ENCODE data around the gene IGSF9.

DNA sequence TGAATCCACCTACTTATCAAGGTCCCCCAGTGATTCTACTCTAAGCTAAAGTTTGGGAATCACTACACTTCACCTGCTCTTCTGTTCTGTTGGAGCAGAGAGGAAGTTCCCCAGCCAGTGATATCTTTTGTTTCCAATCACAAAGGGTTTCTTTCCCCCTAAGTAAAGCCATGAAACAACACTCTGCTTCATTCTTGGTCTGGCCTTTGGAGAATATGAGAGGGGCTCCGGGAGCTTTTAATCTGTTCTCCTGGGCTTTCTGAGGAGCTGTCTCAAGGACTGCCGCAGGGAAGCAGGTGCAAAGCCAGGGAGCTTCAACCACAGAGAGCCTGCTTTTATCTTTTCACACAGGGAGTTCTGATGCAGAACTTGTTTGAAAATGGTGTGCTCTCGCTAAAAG is 18.7 kb upstream of the IGSF9 start:
- TF ChIP-seq, protein P1, sequence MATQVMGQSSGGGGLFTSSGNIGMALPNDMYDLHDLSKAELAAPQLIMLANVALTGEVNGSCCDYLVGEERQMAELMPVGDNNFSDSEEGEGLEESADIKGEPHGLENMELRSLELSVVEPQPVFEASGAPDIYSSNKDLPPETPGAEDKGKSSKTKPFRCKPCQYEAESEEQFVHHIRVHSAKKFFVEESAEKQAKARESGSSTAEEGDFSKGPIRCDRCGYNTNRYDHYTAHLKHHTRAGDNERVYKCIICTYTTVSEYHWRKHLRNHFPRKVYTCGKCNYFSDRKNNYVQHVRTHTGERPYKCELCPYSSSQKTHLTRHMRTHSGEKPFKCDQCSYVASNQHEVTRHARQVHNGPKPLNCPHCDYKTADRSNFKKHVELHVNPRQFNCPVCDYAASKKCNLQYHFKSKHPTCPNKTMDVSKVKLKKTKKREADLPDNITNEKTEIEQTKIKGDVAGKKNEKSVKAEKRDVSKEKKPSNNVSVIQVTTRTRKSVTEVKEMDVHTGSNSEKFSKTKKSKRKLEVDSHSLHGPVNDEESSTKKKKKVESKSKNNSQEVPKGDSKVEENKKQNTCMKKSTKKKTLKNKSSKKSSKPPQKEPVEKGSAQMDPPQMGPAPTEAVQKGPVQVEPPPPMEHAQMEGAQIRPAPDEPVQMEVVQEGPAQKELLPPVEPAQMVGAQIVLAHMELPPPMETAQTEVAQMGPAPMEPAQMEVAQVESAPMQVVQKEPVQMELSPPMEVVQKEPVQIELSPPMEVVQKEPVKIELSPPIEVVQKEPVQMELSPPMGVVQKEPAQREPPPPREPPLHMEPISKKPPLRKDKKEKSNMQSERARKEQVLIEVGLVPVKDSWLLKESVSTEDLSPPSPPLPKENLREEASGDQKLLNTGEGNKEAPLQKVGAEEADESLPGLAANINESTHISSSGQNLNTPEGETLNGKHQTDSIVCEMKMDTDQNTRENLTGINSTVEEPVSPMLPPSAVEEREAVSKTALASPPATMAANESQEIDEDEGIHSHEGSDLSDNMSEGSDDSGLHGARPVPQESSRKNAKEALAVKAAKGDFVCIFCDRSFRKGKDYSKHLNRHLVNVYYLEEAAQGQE (IDR thresholded peaks at IDR 0.05) = no peak
- TF ChIP-seq, protein P2, sequence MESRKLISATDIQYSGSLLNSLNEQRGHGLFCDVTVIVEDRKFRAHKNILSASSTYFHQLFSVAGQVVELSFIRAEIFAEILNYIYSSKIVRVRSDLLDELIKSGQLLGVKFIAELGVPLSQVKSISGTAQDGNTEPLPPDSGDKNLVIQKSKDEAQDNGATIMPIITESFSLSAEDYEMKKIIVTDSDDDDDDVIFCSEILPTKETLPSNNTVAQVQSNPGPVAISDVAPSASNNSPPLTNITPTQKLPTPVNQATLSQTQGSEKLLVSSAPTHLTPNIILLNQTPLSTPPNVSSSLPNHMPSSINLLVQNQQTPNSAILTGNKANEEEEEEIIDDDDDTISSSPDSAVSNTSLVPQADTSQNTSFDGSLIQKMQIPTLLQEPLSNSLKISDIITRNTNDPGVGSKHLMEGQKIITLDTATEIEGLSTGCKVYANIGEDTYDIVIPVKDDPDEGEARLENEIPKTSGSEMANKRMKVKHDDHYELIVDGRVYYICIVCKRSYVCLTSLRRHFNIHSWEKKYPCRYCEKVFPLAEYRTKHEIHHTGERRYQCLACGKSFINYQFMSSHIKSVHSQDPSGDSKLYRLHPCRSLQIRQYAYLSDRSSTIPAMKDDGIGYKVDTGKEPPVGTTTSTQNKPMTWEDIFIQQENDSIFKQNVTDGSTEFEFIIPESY (IDR thresholded peaks at IDR 0.05) = no peak
